Erythroblast (primary cell): ENCODE data around the gene PKP3.

Experiments
- GATA1 ChIP-seq: IDR thresholded peaks from 2 replicates; pipeline ENCODE4 v1.6.1; 2011; ENCODE audit warnings: low read depth, mild to moderate bottlenecking, control low read depth, low read length, moderate library complexity
- POLR2A ChIP-seq: IDR thresholded peaks from 2 replicates; pipeline ENCODE4 v1.6.1; 2011; ENCODE audit warnings: mild to moderate bottlenecking, low read length

DNA sequence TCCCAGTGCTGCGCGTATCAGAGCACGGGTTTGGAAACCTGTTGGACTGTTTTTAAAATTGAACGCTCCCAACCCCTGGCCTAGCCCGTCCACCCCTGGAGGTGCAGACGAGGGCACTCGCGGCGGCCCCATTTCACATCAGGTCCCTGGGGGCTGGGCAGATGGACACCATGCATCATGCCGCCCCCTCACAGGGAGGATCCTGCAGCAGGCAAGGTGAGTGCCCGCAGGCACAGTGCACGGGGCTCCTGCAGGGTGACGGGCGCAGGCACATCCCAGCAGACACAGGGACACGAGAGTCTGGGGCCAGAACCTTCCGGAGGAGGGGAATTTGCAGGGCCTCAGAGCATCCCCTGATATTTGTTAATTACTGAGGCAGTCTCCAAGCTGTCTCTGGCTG lies 40.5 kb downstream of the PKP3 start:
- no peak for TF ChIP-seq POLR2A
- no peak for TF ChIP-seq GATA1
